Epithelial cell of esophagus (primary cell): ENCODE data around the gene SLC8A1.

Experiments
- DNase-seq: peaks from one replicate; pipeline ENCODE4 v3.0.0; 2010; ENCODE audit warnings: low read depth
- H3K4me3 ChIP-seq: 2 replicates; pipeline ENCODE4 v1.5.1; 2011; ENCODE audit warnings: mild to moderate bottlenecking, low read length, control low read depth
- TF ChIP-seq, protein P1 (sequence below): IDR thresholded peaks from 2 replicates; pipeline ENCODE4 v1.5.1; 2011; ENCODE audit warnings: low read depth, mild to moderate bottlenecking, low read length, control low read depth, inconsistent platforms; ENCODE audit not compliant: insufficient read depth; ENCODE audit errors: missing control alignments

Gene SLC8A1

DNA sequence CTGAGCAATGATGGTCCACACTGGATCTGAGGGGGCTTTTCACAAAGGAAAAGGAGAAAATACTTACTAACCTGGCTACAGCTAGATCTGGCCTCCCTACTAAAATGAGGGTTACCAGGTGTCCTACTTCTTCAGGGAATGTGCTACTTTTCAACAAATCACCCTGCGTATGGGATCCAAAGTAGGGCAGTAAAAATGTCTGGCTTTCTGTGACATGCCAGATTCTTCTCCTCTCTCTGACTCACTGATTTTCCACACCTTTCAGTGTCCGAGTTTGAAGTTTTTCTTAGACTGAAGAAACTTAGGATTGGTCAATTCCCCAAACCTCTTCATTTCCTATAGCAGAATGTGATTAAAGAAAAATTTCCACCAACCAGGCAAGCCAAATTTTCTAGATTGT is 71.2 kb downstream of the SLC8A1 start:
- DNase-seq: no peak

DNA sequence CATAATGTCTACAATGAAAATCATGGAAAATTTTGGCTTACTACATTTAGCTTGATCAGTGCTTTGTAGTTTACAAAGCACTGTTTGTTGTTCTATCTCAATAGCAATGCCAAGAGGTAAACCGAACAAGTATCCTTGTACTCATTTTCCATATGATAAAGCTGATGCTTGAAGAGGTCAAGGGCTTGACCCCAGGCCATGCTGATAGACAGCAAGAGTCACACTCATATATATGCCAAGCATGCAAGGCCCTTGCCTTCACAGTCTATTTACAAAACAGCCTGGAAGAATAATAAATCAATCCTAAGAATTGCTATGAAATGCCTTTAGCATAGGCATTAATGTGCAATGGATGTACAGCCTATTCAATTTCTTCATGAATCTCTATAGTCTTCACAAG is 71.8 kb downstream of the SLC8A1 start:
- no peak overlapping the region for H3K4me3 ChIP-seq
- DNase-seq: no peak
- TF ChIP-seq, protein P1, sequence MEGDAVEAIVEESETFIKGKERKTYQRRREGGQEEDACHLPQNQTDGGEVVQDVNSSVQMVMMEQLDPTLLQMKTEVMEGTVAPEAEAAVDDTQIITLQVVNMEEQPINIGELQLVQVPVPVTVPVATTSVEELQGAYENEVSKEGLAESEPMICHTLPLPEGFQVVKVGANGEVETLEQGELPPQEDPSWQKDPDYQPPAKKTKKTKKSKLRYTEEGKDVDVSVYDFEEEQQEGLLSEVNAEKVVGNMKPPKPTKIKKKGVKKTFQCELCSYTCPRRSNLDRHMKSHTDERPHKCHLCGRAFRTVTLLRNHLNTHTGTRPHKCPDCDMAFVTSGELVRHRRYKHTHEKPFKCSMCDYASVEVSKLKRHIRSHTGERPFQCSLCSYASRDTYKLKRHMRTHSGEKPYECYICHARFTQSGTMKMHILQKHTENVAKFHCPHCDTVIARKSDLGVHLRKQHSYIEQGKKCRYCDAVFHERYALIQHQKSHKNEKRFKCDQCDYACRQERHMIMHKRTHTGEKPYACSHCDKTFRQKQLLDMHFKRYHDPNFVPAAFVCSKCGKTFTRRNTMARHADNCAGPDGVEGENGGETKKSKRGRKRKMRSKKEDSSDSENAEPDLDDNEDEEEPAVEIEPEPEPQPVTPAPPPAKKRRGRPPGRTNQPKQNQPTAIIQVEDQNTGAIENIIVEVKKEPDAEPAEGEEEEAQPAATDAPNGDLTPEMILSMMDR: no peak

More for the DNA sequence above, 71.2 kb downstream of the SLC8A1 start:
- TF ChIP-seq, protein P1: no peak
- H3K4me3 ChIP-seq: no peak overlapping the region

DNA sequence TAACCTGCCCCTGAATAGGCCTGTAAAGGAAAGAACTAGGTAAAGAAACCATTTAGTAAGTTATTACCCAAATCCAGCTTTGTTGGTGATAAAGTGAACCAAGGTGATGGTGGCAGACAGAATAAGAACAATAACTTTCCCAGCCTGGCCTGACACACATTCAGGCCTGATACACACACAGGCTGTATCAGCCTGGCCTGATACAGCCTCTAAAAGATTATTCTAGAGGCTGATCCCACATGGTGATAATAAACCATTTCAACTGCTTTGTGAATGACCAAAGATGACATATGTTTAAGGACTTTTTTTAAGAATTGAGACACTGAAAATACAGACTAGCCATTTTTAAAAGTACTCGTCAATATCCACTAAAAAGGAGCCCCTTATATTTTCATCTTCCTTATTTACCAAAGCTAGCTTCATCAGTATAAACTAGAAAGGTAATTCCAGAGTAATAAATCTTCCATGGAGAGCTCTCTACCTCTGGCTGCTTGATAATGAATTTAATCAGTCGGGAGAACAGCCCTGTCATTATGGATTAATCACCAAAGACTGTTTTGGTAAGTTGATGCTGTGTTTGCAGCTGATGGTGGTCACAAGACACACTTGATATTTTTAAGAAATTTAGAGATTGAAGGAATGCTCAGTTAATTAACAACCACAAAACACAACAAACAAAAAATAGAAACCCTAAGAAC is 77.2 kb downstream of the SLC8A1 start:
- TF ChIP-seq, protein P1: no peak
- DNase-seq: no peak
- H3K4me3 ChIP-seq: no peak overlapping the region

DNA sequence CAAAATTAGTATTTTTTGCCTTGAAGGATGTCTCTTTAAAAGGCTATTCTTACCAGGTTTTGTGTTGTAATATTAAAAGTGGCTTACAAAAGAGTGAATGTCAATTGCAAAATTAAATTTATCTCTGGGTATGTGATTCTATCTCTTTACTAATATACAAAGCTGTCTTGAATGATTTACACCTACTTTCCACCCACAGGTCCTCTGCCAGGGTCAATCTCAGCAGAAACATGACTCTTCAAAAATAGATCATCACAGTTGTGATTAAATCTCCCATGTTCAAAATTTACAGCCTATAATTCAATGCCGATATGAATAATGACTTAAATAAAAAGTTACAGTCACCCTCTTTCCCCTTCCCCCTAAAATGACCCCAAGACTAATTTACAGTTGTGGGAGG is 78.8 kb downstream of the SLC8A1 start:
- DNase-seq: no peak
- TF ChIP-seq, protein P1: no peak
- no peak overlapping the region for H3K4me3 ChIP-seq

DNA sequence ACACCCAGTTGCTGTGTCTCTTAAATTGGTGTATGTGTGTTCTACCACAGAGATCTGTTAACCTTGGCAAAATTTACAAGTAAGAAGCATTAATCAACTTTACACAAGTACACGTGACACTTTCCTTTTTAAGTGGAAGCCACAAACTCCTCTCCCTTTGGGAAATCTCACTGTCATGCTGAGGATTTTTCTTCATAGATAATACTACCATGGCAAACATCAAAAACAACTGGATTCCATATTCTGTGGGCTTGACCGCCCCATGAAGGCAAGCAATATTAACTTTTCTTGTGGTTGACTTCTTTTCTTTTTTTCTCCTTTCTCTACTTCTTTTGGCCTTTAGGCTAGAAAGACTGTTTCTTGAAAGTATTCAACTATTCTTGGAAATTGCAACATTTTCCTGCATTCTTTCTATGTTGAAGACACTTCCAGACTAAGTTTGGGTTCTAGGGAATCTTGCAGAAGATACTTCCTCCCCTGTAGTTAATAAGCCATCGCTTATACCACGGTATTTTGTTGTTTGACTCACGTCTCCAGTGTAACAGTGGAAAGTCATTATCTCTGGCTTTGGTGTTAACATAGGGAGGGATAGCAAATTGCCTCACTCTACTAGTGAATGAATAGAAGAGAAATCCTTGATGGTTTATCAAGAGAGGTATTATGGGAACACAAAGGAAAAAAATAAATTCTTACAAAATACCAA is 79.5 kb downstream of the SLC8A1 start:
- TF ChIP-seq, protein P1: no peak
- no peak overlapping the region for H3K4me3 ChIP-seq
- DNase-seq: no peak

DNA sequence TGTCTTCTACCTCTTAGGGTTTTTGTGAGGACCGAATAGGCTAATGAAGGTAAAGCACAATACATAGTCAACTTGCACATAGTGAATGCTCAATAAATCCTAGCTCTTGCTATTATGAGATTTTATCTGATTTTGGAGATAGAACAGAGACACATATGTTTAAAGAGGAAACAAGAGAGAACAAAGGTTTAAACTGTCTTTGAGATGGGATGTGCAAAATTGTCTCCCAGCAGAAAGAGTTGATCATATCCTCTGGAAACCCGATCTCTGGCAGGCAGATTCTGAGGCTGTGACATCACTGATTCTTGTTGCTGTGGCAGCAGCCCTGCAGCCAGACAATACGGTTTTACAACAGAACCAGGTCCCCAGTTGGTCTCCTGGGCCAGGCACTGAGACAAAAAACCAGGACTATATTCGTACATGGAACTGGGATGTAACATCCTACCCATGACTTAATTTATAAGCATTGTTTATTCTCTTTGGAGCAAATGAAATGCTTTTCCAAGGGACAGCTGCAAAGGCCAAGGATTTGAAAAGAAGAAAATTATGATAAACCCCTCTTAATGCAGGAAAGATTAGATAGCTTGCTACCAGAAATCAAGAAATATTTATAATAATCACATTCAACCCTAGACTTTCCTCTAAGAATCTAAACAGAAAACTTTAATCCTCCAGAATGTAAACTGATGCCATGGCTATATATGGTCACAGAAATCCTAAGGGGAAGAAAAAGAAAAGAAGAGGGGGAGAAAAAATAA is 80.2 kb downstream of the SLC8A1 start:
- no peak overlapping the region for H3K4me3 ChIP-seq
- TF ChIP-seq, protein P1: no peak
- peak; percentile 56 for DNase-seq

DNA sequence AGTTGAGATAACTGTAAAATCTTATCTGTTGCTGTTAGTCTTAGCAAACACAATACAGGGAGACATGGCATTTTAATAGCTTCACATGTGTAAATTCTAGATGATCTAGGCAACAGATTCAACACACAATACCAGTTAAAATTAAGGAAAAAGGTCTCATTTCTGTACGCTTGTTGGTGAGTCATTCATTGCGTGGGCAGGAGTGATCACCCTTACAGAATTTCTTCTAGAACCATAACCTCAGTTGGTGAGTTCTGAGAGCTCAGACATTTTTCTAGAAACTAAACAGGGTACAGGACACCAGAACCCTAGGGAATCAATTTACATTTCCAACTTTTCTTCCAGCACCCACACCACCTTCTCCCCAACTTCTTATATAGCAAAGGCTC is 81.9 kb downstream of the SLC8A1 start:
- peak; percentile 29 for DNase-seq
- TF ChIP-seq, protein P1: no peak
- H3K4me3 ChIP-seq: no peak overlapping the region
